IPS-18c (cell line): Measurements from ENCODE around the gene SCAP.

Experiments used
- H3K4me3 ChIP-seq: 2 replicates; pipeline ENCODE4 v1.7.0; 2013; ENCODE audit warnings: low read depth, mild to moderate bottlenecking, low read length, moderate library complexity; ENCODE audit not compliant: insufficient read depth
- H3K9me3 ChIP-seq: one replicate; pipeline ENCODE4 v1.6.1; 2013; ENCODE audit warnings: mild to moderate bottlenecking, low read length, moderate library complexity; ENCODE audit not compliant: control insufficient read depth, insufficient read depth

Gene SCAP

GRCh38 chr3:47452453-47453215, 23.1 kb downstream of the SCAP start:
- Histone ChIP-seq H3K4me3 (no peak overlapping the region), H3K9me3 (no peaks in the 10 kb centered on the region)

- Histone ChIP-seq H3K4me3 (no peak overlapping the region), H3K9me3 (no peaks in the 10 kb centered on the region)
These were observed 31.6 kb downstream of the SCAP start for GRCh38 chr3:47444103-47444502.

GRCh38 chr3:47443611-47443995, 32.1 kb downstream of the SCAP start:
- Histone ChIP-seq H3K9me3 (no peaks in the 10 kb centered on the region), H3K4me3 (no peak overlapping the region)

GRCh38 chr3:47441796-47442551, 33.8 kb downstream of the SCAP start:
- no peaks in the 10 kb centered on the region for H3K9me3 ChIP-seq
- no peak overlapping the region for H3K4me3 ChIP-seq

GRCh38 chr3:47440131-47440530, 35.6 kb downstream of the SCAP start:
- Histone ChIP-seq H3K4me3 (no peak overlapping the region), H3K9me3 (no peaks in the 10 kb centered on the region)

GRCh38 chr3:47436180-47436579, 39.6 kb downstream of the SCAP start:
- Histone ChIP-seq H3K4me3 (no peak overlapping the region), H3K9me3 (no peaks in the 10 kb centered on the region)

GRCh38 chr3:47434849-47435248, 40.9 kb downstream of the SCAP start:
- Histone ChIP-seq H3K4me3 (no peak overlapping the region), H3K9me3 (no peaks in the 10 kb centered on the region)

- no peak overlapping the region for H3K4me3 ChIP-seq
These were observed 41.9 kb downstream of the SCAP start for GRCh38 chr3:47433796-47434195.

GRCh38 chr3:47432673-47433072, 43.1 kb downstream of the SCAP start:
- H3K4me3 ChIP-seq, result no peak overlapping the region
- no peaks in the 10 kb centered on the region for H3K9me3 ChIP-seq

More at GRCh38 chr3:47433796-47434195, 41.9 kb downstream of the SCAP start:
- H3K9me3 ChIP-seq, result no peaks in the 10 kb centered on the region

GRCh38 chr3:47431225-47431624, 44.5 kb downstream of the SCAP start:
- H3K9me3 ChIP-seq, result no peaks in the 10 kb centered on the region
- H3K4me3 ChIP-seq, result no peak overlapping the region

GRCh38 chr3:47430606-47431005, 45.1 kb downstream of the SCAP start:
- H3K4me3 ChIP-seq, result no peak overlapping the region
- no peaks in the 10 kb centered on the region for H3K9me3 ChIP-seq

GRCh38 chr3:47429476-47430270, 46.1 kb downstream of the SCAP start:
- no peaks in the 10 kb centered on the region for H3K9me3 ChIP-seq
- no peak overlapping the region for H3K4me3 ChIP-seq

- H3K9me3 ChIP-seq, result no peaks in the 10 kb centered on the region
These were observed 47.1 kb downstream of the SCAP start for GRCh38 chr3:47428662-47429061.

GRCh38 chr3:47427866-47428265, 47.9 kb downstream of the SCAP start:
- H3K9me3 ChIP-seq, result no peaks in the 10 kb centered on the region
- H3K4me3 ChIP-seq, result no peak overlapping the region

More at GRCh38 chr3:47428662-47429061, 47.1 kb downstream of the SCAP start:
- H3K4me3 ChIP-seq, result no peak overlapping the region

GRCh38 chr3:47425959-47426358, 49.8 kb downstream of the SCAP start:
- no peak overlapping the region for H3K4me3 ChIP-seq
- H3K9me3 ChIP-seq, result no peaks in the 10 kb centered on the region

GRCh38 chr3:47425383-47425778, 50.4 kb downstream of the SCAP start:
- Histone ChIP-seq H3K4me3 (no peak overlapping the region), H3K9me3 (no peaks in the 10 kb centered on the region)

GRCh38 chr3:47424434-47425382, 51.0 kb downstream of the SCAP start:
- Histone ChIP-seq H3K9me3 (no peaks in the 10 kb centered on the region), H3K4me3 (no peak overlapping the region)
